ENCODE results near the gene CACNB2.

- TF ChIP-seq CTCF (IDR thresholded peaks at IDR 0.05) (no peak), POLR2A (IDR thresholded peaks at IDR 0.05) (no peak)
These were observed 416.4 kb downstream of the CACNB2 start for GRCh38 chr10:18556522-18557147.
